ENCODE measurements around the gene ZNRF3. TPM values are rescaled to one million over a fixed set of nuclear protein-coding genes. Genes with fewer than 3 reads are reported as not detected.
"Not testable (repeated sequence)": the region's sequence is repeated elsewhere in the genome, so short reads cannot be mapped to it uniquely, and the experiment has no call there.

The ZNRF3 gene
- total RNA-seq, 1 donor from 2014 or later: 12.4 TPM

DNA sequence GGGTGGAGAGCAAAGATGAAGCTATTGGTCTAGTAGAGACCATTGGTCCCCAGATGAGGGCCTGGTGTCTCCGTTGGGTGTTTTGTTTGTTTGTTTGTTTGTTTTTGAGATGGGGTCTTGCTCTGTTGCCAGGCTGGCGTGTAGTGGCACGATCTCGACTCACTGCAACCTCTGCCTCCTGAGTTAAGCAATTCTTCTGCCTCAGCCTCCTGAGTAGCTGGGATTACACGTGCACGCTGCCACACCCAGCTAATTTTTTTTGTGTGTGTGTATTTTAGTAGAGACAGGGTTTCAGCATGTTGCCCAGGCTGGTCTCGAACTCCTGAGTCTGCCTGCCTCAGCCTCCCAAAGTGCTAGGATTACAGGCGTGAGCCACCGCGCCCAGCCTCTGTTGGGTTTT is 25.4 kb downstream of the ZNRF3 start:
- not testable (repeated sequence) for DNase-seq

DNA sequence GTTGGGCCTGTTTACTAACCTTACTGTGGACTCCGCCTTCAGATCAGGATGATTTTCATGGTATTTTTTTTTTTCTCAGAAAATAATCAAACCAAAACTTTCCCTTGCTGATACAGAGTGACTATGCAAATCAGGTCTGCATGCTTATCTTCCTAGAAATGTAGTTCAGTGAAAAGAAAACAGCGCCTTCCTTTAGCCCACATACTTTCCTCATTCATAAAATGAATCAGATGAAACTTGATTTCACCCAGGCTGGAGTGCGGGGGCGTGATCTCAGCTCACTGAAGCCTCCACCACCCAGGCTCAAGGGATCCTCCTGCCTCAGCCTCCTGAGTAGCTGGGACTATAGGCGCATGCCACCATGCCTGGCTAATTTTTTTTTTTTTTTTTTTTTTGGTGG is 26.0 kb downstream of the ZNRF3 start:
- DNase-seq: no peak

DNA sequence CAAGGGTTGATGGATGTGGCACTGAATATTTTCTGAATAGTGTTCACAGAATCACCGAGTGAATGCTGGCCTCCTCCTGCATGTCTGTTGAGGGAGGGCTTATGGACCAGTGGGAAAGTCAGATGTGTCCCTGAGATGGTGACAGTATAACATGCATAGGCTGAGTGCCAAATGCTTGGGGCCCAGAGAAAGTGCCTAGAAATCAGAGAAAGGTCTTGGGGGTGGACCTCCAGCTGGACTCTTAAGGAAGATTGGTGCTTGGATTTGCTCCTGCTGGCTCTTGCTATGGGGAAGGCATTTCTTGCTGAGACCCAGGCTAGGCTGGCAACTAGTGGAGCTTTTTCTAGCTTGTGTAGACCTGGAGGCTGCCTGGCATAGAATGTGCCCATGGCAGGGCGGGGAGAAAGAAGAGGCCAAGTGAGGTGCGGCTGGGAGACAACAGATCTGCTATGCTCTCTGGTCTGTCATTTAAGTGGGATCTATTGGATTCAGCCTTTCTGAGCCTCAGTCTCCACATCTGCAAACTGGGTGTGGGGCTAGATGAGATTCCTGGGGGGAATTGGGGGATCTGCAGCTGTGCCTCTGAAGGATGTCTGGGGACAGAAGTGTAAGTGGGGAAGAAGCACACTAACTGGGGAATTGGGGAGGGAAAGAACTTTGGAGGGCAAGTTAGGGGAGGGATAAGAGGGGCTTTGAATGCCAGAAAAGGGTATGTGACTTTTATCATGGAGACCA is 27.4 kb downstream of the ZNRF3 start:
- DNase-seq: peak; percentile 63

DNA sequence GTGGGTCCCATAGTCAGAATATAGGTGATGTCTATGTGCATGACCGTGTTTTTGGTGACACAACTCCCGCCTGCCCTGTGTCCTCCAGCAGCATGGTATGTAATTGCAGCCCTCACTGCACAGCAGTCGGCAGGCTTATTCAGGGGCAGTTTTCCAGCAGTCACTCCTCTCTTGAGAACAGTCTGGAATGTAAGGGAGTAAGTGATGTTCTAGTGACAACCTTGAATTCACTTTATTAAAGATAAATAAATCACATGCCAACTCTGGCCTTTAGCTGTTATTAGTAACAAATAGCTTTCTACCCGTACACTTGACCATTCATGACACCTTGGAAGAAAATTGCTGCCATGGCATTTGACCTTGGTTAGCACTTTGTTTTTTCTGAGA is 27.9 kb downstream of the ZNRF3 start:
- DNase-seq: no peak

DNA sequence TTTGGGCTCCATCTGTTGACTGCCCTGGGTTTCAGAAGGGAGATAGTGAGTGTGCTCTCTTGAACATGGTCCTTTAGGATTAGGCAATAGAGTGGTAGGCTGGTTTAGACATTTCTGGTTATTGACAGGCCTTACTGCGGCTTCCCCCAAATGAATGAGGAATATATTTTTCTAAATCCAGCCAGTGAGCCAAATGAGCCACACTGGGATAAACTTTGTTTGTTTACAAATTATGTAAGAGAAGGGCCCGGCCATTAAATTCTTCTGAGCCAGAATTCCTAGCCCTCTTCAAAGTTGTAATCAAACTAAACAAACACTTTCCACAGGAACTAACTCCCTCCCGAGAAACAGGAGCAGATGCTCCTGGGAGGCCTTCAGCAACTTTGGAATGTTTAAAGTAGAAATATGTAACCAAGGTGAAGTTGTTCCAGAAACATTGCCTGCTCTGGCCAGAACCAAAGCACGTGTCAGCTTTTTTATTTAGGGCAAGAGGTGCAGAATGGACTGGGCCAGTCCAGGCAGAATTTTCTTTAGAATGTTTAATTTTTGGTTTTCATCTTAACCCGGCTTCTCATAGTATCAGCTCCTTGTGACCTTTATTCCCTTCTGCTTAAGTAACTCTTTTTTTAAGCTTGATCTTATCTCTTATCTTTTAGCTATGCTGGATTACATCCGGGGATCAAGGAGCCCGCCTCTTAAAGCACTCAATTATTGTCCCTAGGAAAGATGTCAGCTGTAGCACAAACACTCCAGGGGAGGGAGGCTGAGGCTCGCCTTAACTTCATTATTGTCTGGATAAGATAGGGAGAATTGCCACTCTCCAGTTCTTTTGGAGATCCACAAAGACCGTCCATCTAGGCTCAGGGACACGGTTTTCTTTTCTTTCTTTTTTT is 28.7 kb downstream of the ZNRF3 start:
- peak; percentile 70 for DNase-seq

DNA sequence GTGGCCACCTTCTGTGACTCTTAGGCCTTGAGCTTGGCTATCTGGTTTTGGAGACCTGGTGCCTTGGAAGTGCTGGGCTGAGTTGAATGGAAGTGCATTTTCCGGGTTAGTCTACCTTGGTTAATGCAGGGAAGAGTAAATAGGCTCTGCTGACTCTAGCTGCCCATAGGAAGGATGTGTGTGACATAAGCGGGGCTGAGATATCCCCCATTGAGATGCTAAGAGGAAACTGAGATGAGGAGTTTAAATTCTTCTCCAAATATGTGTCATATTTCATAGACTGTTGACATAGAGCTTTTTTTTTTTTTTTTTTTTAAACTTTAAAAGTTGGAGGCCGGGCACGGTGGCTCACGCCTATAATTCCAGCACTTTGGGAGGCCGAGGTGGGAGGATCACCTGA is 30.8 kb downstream of the ZNRF3 start:
- DNase-seq: no peak

DNA sequence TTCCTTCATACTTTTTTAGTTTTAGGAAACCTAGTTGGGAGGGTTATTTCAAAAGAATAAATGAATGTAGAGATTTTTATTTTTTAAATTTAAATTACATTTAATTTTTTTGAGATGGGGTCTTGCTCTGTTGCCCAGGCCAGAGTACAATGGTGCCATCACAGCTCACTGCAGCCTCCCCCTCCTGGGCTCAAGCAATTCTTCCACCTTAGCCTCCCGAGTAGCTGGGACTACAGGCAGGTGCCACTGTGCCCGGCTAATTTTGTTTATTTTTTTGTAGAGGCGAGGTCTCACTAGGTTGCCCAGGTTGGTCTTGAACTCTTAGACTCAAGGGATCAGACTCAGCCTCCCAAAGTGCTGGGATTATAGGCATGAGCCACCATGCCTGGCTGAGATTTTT is 32.6 kb downstream of the ZNRF3 start:
- DNase-seq: no peak

DNA sequence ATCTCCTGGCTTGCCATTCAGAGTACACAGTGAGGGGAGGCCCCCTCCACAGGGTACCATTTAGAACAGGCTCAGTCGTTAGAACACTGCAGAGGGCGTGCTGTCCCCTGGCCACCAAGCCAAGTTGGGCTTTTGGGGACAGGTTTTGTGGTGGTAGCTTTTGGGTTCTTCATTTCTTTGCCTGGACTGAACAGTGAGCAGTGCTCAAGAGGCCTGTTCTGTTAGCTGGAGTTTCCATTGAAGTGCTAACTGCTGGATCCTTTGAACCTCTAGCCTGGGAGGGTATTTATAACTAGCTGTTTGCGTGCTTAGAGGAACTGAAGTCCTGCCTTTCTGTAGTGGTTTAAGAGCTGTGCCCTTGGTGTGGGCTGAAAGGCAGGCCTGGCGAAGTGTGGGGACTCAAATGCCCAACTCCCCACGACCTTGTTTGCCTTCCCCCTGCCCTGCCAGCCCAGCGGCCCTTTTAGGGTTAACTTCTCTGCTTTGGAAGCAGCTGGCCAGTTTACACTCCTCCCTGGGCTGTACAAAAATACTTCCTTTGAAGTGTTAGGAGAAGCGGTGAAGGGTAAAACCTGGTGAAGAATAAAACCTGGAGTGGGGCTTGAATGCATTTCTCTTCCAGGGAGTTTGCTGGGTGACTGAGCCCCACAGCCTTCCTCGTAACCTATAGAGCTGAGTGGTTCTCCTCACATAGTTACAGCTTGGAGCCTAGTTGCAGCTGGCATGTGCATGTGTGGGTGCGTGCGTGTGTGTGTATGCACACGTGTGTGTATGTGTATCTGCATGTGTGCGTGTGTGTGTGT is 34.6 kb downstream of the ZNRF3 start:
- peak; percentile 89 for DNase-seq

DNA sequence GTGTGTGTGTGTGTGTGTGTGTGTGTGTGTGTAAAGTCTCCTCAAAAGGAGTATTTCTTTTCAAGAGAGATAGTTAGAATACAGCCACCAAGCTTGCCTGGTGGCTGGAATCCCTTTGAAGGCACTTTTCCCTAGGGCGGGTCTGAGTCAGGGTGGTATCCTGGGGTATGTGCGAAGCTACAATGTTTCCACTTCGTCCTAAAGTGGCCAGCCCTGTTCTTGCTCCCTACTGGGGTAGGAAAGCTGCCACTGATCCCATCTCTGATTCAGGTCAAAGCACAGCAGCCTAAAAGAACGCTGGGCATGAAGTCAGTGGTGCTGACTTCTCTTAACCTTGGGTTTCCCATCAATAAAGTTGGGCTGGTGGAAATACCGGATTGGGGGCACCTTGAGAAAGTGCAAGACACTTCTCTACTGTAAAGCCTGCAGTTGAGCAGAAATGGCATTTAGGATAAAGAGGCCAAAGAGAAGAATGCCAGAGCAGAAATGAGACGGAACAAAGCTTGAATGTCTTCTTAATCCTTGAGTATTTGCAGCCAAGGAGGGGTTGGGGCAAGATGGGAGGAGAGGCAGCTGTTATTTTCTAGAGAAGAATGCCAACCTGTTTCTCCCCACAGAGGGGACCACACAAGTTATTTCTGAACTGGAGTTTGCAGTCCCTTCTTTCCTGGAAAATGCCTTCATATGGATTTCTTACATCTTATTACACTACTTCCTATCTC is 35.3 kb downstream of the ZNRF3 start:
- DNase-seq: peak; percentile 83

DNA sequence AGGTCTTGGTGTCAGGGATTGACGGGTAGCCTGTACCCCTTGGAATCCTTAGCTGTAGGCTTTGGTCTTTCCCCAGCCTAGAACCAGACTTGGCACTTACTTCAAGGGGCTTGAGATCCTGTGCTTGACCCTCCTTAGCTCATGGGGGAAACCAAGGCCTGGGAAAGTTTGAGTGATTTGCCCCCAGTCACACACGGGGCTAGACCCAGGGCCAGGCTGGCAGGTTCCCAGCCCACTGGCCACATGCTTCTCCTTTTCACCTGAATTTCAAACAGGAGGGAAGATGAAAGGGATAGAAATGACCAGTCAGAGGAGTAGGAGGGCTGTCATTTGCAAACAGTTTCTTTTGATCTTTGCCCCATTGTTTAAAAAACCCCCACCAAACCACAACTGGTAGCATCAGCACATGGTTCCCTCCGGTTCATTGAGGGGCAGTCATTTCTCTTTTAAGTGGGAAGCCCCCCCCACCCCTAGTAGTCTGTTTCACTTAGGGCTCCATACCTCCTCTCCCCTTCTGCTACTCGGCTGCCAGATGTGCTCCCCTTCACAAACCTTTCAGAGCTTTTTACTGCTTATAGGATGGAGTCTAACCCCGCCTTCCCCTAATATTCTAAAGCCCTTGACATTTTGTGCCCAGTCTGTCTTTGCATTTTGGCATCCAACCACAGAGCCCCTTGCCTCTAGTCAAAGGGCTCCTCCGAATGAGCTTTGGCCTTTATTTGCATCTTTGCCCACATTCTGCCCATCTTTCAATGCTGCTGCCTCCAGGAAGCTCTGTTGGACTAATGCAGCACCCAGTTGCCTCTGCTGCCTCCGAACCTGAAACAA is 37.6 kb downstream of the ZNRF3 start:
- no peak for DNase-seq

DNA sequence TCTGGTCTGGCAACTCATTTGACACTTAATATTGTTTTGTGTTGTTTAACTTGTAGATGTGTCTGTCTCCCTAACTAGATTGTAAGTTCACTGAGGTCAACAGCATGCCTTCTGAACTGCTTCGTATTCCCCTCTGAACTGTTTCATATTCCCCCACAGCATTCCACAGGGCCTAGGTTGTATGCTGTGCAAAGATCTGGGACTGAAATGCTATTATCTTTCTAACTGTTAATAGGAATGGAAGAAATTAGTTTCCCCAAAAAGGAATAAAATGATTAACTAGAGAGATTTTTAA is 38.2 kb downstream of the ZNRF3 start:
- no peak for DNase-seq

DNA sequence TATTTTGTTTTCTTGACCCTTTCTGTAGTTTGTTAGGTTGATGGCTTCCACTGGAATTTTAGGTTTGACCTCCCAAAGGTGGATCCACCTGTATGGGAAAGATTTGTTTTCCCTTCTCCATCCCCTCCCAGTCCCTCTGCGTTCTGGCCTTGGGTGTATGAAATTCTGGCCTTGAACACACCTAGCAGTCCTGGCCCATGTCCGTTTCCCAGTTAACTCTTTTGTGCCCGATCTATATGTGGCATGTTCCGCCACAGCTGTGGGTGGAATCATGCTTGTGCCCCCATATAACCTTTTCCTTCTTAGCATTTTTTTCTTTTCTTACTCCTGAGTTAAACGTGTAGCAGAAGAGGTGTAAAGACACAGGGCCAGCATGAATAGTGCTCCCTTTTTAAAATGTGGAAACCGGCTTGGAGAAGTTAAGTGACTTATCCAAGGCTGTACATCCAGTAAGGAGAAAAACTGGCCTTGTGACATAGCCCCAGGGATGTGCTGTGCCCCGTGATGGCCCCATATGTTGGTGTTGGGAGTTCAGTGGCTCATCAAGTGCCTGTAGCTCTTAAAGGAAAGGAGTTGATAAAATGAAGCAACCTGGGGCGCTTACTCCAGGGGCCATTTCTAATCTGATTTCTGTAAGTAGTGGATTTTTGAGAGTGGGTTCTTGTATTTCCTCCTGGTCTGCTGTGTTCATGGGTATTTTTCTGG is 39.3 kb downstream of the ZNRF3 start:
- DNase-seq: no peak

DNA sequence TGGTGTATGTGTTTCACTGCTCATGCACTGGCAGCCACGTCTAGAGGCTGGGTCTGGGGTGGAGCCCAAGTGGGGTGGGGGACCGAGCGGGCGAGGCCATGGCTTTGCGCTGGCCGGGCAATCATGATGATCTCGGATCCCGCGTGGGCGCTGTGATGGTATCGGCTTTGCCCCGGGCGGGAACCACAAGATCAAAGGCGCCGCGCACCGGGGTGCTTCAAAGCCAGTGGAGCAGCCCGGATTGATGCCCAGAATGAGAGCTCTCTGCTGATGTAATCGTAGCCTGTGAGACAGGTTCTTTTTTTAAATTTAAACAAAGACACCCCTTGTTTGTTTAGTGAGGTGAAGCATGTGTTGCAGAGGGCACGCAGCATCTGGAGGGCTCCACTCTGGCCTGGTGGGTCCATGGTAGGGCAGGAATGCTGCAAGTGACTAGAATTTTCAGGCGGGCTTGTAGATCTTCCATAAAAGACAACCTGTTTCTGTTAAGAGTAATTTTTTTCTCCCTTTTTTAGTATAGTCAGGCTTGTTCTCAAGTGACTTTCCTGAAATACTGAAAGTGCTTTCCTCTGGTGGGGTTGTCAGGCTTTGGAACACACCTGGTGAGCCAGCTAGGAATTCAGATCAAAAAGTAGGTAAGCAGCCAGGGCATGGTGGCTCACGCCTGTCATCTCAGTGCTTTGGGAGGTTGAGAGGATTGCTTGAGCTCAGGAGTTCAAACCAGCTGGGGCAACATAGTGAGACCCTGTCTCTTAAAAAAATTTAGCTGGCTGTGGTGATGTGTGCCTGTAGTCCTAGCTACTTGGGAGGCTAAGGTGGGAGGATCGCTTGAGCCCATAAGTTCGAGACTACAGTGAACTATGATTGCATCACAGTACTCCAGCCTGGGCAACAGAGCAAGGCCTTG is 40.7 kb downstream of the ZNRF3 start:
- DNase-seq: peak; percentile 75

DNA sequence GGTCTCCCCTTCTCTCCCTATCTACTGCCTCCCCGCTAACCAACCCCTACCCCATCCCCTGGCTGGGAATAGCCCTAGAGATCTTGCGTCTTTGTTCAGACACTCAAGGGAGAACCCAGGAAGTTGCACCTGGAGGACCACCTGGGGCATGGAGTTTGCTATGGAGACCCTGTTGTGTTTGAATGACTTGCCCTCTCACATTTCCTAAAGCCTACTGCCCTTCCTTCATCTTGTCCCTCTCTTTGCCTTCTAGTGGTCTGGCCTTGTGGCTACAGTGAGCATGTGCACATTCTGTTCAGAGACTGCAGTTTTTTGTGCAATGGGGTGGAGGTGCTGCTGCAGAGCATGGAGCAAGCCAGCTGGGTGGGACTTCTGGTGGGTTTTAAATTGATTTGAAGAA is 42.5 kb downstream of the ZNRF3 start:
- no peak for DNase-seq

DNA sequence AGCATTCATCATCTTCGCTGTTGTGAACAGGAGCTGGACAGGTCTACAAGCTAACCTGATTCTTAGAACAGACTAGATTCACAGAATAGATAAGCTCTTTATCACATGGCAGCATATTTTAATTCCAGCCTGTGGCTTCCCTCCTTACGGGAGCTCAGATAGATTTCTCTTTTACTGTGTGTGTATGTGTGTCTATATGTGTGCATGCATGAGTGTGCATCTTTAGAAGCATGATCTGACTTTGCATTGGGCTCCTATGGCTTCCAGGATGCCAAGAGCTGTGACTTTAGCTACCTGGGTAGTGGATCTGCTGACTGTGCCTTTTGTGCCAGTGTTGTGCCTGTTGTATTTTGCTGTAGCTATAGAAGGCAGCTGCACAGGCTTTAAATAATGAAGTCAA is 44.3 kb downstream of the ZNRF3 start:
- no peak for DNase-seq

DNA sequence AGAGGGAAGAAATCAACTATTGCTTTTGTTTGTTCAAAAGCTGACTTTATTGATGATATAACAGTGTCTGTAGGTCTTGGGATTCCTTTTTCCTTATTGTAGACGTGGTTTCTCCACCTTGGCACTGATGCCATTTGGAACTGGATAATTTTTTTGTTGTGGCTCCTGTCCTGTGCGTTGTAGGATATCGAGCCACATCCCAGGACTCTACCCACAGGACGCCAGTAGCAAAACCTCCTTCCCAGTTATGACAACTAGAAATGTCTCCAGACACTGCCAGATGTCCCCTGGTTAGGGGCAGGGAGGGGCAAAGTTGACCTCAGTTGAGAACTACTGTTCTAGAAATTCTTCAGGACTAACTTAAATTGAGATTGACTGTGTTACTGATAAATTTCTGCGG is 45.8 kb downstream of the ZNRF3 start:
- DNase-seq: no peak

DNA sequence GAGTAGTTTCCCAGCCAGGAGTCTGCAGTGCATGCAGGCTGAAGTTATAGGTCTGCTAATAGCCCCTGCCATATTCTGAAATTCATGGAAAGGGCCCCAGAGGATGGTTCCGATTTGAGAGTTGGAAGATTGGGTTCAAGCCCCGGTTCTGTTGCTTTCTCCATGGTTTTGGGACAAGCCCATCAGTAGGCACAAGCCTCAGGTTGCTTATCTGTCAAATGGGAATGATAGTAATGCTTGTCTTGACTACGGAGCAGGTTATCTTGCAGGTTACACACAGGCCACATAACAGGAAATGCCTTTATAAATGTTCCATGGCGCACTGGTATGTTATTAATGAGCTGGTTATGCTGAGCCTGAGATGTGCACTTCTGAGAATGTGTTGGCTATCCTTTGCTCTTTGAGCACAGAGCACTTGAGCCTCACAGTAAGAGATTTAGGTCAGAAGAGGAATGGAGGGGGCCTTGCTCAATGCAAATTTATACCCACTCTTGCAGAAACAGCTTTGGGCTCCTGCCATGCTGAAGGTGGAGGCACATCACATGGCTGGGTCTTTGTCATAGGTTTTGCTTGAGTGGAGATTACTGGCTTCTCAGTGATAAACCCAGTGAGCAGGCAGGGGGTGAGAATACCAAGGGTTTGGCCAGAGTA is 47.1 kb downstream of the ZNRF3 start:
- no peak for DNase-seq

DNA sequence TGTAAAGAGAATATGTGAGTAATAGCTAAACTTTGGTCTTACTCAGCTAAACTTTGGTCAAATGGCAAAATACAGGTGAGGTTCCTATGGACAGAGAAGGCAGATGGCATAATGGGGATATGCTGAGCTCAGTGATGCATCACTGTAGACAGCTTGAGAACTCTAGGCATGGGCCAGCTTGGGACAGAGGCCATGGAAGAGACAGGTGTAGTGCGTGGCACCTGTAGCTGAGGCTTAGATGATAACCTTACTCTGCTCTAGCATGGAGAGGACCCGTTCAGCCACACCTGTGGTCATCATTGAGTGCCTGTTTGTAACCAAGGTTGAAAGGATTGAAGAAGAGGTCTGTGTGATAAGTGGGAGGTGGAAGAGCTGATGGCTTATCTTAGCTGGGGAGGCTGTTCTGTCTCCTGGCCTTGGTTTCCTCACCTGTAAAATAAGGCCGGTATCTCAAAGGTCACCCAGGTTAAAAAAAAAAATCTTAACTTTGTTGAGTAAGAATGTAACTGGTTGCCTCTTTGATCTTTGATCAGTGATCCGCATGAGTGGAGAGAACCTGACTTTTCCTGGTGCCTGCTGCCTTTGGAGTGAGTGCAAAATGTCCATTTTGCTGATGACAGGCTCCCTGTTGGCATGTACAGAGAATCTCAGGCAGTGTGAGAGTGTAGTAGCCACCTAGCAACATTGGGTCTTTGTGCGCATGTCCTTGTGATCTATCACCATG is 48.6 kb downstream of the ZNRF3 start:
- no peak for DNase-seq

All from tongue (tissue), 2 donors.